ENCODE results near the gene RRP1. TPM values are rescaled to one million over a fixed set of nuclear protein-coding genes. Genes with fewer than 3 reads are reported as not detected.
A peak's percentile ranks its signal among the peaks of the same experiment; 100 is the strongest.

Gene RRP1
- total and polyA plus RNA-seq, 10 of the 15 experiments (the other 5 are each of a cell fraction or from before 2014, with no cell fraction given): 0.34 to 70.8 (median 35.1) TPM

DNA sequence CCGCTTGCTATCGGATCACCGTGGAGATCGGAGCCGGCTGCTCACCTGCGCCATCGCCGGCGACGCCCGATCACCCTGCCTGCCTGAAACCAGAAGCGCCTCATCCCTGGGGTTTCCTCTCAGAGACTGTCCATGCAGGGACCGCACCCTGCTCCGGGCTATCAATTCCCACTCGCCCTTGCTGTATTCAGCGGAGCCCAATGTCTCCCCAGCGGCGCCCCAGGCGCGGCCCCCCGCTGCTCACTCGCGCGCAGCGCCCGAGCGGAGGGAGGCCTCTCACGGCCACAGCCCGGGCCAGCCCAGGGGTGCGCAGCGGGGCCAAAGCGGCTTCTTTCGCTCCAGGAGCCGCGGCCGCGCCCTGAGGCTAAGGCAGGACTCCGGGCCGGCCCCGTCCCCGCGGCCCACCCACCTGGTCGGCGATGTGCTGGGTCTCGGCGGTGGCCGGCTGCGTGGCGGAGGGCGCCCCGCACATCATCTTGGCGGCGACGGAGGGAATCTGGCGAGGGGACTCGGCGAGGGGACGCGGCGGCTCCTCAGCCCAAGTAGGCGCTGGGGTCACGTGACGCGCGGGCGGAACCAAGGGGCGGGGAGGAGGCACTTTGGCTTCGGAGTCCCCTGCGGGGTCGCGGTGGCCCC lies 13.5 kb upstream of the RRP1 start, which contains the start of gene CSTB (continued):
- TF ChIP-seq, protein P1, sequence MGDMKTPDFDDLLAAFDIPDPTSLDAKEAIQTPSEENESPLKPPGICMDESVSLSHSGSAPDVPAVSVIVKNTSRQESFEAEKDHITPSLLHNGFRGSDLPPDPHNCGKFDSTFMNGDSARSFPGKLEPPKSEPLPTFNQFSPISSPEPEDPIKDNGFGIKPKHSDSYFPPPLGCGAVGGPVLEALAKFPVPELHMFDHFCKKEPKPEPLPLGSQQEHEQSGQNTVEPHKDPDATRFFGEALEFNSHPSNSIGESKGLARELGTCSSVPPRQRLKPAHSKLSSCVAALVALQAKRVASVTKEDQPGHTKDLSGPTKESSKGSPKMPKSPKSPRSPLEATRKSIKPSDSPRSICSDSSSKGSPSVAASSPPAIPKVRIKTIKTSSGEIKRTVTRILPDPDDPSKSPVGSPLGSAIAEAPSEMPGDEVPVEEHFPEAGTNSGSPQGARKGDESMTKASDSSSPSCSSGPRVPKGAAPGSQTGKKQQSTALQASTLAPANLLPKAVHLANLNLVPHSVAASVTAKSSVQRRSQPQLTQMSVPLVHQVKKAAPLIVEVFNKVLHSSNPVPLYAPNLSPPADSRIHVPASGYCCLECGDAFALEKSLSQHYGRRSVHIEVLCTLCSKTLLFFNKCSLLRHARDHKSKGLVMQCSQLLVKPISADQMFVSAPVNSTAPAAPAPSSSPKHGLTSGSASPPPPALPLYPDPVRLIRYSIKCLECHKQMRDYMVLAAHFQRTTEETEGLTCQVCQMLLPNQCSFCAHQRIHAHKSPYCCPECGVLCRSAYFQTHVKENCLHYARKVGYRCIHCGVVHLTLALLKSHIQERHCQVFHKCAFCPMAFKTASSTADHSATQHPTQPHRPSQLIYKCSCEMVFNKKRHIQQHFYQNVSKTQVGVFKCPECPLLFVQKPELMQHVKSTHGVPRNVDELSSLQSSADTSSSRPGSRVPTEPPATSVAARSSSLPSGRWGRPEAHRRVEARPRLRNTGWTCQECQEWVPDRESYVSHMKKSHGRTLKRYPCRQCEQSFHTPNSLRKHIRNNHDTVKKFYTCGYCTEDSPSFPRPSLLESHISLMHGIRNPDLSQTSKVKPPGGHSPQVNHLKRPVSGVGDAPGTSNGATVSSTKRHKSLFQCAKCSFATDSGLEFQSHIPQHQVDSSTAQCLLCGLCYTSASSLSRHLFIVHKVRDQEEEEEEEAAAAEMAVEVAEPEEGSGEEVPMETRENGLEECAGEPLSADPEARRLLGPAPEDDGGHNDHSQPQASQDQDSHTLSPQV (IDR thresholded peaks at IDR 0.05): no peak
- peak; percentile 71; the same call in 1 of the 2 replicates for TF ChIP-seq TAF1 (IDR thresholded peaks at IDR 0.05; ENCODE audit: borderline replicate concordance, low read depth, low read length)
- TF ChIP-seq NR2F1 (conservative IDR thresholded peaks at IDR 0.05): no peak
- TF ChIP-seq IKZF1 (conservative IDR thresholded peaks at IDR 0.05): peak; percentile 72
- no peak for TF ChIP-seq NR2C1 (IDR thresholded peaks at IDR 0.05)
- no peak for TF ChIP-seq NFIC (IDR thresholded peaks at IDR 0.05; ENCODE audit: low read depth, low read length)
- TF ChIP-seq, protein P2, sequence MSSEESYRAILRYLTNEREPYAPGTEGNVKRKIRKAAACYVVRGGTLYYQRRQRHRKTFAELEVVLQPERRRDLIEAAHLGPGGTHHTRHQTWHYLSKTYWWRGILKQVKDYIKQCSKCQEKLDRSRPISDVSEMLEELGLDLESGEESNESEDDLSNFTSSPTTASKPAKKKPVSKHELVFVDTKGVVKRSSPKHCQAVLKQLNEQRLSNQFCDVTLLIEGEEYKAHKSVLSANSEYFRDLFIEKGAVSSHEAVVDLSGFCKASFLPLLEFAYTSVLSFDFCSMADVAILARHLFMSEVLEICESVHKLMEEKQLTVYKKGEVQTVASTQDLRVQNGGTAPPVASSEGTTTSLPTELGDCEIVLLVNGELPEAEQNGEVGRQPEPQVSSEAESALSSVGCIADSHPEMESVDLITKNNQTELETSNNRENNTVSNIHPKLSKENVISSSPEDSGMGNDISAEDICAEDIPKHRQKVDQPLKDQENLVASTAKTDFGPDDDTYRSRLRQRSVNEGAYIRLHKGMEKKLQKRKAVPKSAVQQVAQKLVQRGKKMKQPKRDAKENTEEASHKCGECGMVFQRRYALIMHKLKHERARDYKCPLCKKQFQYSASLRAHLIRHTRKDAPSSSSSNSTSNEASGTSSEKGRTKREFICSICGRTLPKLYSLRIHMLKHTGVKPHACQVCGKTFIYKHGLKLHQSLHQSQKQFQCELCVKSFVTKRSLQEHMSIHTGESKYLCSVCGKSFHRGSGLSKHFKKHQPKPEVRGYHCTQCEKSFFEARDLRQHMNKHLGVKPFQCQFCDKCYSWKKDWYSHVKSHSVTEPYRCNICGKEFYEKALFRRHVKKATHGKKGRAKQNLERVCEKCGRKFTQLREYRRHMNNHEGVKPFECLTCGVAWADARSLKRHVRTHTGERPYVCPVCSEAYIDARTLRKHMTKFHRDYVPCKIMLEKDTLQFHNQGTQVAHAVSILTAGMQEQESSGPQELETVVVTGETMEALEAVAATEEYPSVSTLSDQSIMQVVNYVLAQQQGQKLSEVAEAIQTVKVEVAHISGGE (CRISPR knock-in tag; IDR thresholded peaks at IDR 0.05): 0 out of 2 replicates have a peak, but pooled peaks have one; percentile 45
- no peak for TF ChIP-seq MXI1 (IDR thresholded peaks at IDR 0.05; ENCODE audit: low read depth, low read length)
- TF ChIP-seq TBL1XR1 (IDR thresholded peaks at IDR 0.05; ENCODE audit: low read depth, low read length): no peak
- peak; percentile 81 for TF ChIP-seq POLR2AphosphoS5 (IDR thresholded peaks at IDR 0.05; ENCODE audit: low read length)
- TF ChIP-seq RB1 (IDR thresholded peaks at IDR 0.05; ENCODE audit: borderline replicate concordance): peak; percentile 75; the same call in 1 of the 2 replicates
- TF ChIP-seq KDM1A (IDR thresholded peaks at IDR 0.05; ENCODE audit: borderline replicate concordance): no peak
- peak; percentile 59; the same call in 1 of the 2 replicates for TF ChIP-seq ZNF207 (IDR thresholded peaks at IDR 0.05; ENCODE audit: borderline replicate concordance)
- TF ChIP-seq, protein P3, sequence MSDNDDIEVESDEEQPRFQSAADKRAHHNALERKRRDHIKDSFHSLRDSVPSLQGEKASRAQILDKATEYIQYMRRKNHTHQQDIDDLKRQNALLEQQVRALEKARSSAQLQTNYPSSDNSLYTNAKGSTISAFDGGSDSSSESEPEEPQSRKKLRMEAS (IDR thresholded peaks at IDR 0.05; ENCODE audit: low read depth, low read length): 0 out of 2 replicates have a peak, but pooled peaks have one; percentile 42
- no peak for TF ChIP-seq HDAC2 (IDR thresholded peaks at IDR 0.05)
- peak; percentile 91 to 98 for TF ChIP-seq BHLHE40 (IDR thresholded peaks at IDR 0.05; ENCODE audit: borderline replicate concordance in 1 of 2, low read depth in 2 of 2, low read length in 1 of 2)
- TF ChIP-seq, protein P4, sequence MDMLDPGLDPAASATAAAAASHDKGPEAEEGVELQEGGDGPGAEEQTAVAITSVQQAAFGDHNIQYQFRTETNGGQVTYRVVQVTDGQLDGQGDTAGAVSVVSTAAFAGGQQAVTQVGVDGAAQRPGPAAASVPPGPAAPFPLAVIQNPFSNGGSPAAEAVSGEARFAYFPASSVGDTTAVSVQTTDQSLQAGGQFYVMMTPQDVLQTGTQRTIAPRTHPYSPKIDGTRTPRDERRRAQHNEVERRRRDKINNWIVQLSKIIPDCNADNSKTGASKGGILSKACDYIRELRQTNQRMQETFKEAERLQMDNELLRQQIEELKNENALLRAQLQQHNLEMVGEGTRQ (IDR thresholded peaks at IDR 0.05; ENCODE audit: borderline replicate concordance, low read depth, low read length): peak; percentile 77
- TF ChIP-seq, protein P5, sequence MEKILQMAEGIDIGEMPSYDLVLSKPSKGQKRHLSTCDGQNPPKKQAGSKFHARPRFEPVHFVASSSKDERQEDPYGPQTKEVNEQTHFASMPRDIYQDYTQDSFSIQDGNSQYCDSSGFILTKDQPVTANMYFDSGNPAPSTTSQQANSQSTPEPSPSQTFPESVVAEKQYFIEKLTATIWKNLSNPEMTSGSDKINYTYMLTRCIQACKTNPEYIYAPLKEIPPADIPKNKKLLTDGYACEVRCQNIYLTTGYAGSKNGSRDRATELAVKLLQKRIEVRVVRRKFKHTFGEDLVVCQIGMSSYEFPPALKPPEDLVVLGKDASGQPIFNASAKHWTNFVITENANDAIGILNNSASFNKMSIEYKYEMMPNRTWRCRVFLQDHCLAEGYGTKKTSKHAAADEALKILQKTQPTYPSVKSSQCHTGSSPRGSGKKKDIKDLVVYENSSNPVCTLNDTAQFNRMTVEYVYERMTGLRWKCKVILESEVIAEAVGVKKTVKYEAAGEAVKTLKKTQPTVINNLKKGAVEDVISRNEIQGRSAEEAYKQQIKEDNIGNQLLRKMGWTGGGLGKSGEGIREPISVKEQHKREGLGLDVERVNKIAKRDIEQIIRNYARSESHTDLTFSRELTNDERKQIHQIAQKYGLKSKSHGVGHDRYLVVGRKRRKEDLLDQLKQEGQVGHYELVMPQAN (conservative IDR thresholded peaks at IDR 0.05): peak; percentile 85
- TF ChIP-seq SMAD1 (IDR thresholded peaks at IDR 0.05; ENCODE audit: low read depth, partially characterized antibody): no peak
- TF ChIP-seq CREM (IDR thresholded peaks at IDR 0.05; ENCODE audit: low read depth): peak; percentile 44; the same call in 1 of the 2 replicates

Measured in GM12878 (cell line).